Left ventricle myocardium inferior (tissue), 1 donor: Measurements from ENCODE around the gene RIPOR2. TPM values are rescaled to one million over a fixed set of nuclear protein-coding genes. Genes with fewer than 3 reads are reported as not detected.

Experiments used
- DNase-seq: peaks from one replicate; pipeline ENCODE4 v3.0.0-alpha.2; 2020
- H3K27ac ChIP-seq: fragments of 200-600 bp; replicated peaks from 2 replicates; pipeline ENCODE4 v1.8.0; 2021
- H3K27me3 ChIP-seq: fragments of 200-600 bp; 2 replicates; pipeline ENCODE4 v1.8.0; 2021; ENCODE audit warnings: low read depth
- H3K36me3 ChIP-seq: fragments of 200-600 bp; 2 replicates; pipeline ENCODE4 v1.8.0; 2021
- H3K4me1 ChIP-seq: fragments of 200-600 bp; 2 replicates; pipeline ENCODE4 v1.8.0; 2021
- H3K4me3 ChIP-seq: fragments of 200-600 bp; 2 replicates; pipeline ENCODE4 v1.8.0; 2021; ENCODE audit warnings: mild to moderate bottlenecking, moderate library complexity
- H3K9me3 ChIP-seq: fragments of 200-600 bp; replicated peaks from 2 replicates; pipeline ENCODE4 v1.8.0; 2021
- intact Hi-C: fragments of 100-400 bp; cut with micrococcal nuclease; formaldehyde crosslinking; loops from one replicate; pipeline ENCODE4 v1.11.0; 2022
- total RNA-seq: library from RNA; stranded (reverse); fragmentation: NEBNext Ultra II Directional; extraction: Animal tissue kit (Norgen Biotek cat#: 25700); gene quantifications from one replicate; pipeline ENCODE4 v1.2.1, GENCODE V29; 2021
- TF ChIP-seq, protein P1 (sequence below): fragments of 200-600 bp; IDR thresholded peaks from 2 replicates; pipeline ENCODE4 v1.8.0; 2021; ENCODE audit warnings: antibody characterized with exemption, mild to moderate bottlenecking, borderline replicate concordance
- donor health status: DM: no; HTN: yes; CAD: no; lungs with severe emphysema.

Gene RIPOR2
- total RNA-seq, 1 donor from 2014 or later = 3.1 TPM

DNA sequence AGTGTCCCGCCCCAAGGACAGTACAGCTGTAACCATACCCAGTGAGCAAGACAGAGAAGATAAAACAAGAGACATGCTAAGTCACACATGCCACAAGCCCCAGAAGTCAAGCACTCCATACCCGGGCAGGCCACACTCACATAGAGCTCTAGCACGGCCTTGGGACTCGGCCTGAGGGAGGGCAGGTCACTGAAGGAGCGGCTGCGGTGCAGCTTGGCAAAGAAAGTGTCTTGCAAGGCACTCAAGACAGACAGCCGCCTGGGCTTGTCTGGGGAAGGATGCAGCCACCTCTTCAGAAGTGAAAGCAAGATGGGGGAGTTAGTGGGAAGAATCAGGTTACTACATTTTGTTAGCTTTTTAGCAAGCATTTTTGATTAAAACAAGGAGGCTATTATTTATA, 88.4 kb downstream of the RIPOR2 start:
- Histone ChIP-seq H3K27me3 (no peaks in the 10 kb centered on the region), H3K4me1 (peaks cover 6% of the 10 kb centered on the region), H3K4me3 (no peak overlapping the region), H3K27ac (no peak overlapping the region), H3K9me3 (no peaks in the 10 kb centered on the region), H3K36me3 (peaks cover 24% of the 10 kb centered on the region)
- TF ChIP-seq, protein P1, sequence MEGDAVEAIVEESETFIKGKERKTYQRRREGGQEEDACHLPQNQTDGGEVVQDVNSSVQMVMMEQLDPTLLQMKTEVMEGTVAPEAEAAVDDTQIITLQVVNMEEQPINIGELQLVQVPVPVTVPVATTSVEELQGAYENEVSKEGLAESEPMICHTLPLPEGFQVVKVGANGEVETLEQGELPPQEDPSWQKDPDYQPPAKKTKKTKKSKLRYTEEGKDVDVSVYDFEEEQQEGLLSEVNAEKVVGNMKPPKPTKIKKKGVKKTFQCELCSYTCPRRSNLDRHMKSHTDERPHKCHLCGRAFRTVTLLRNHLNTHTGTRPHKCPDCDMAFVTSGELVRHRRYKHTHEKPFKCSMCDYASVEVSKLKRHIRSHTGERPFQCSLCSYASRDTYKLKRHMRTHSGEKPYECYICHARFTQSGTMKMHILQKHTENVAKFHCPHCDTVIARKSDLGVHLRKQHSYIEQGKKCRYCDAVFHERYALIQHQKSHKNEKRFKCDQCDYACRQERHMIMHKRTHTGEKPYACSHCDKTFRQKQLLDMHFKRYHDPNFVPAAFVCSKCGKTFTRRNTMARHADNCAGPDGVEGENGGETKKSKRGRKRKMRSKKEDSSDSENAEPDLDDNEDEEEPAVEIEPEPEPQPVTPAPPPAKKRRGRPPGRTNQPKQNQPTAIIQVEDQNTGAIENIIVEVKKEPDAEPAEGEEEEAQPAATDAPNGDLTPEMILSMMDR = no peak
- intact Hi-C loops = no loop called here
- no peak for DNase-seq

DNA sequence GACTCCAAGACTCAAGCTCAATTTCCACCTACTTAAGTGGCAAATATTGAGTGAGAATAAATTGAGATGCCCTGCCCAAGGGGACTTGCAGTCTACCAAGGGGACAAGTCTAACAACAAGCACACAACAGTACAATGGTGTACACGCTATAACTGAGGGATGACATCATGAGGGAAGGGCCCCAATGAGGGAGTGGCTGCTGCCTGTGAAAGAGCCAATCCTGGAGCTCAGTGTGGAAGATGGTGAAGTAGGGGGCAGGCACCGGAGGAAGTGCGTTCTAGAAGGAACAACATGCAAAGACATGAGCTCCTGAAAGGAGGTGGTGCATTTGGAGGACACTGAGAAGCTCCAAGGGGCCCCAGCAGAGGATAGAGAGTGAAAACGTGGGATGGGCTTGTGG, 90.2 kb downstream of the RIPOR2 start:
- TF ChIP-seq, protein P1 = no peak
- peaks cover 24% of the 10 kb centered on the region for H3K36me3 ChIP-seq

GRCh38 chr6:24844903-24845302, 90.9 kb downstream of the RIPOR2 start:
- Histone ChIP-seq H3K27ac (no peak overlapping the region), H3K27me3 (no peaks in the 10 kb centered on the region), H3K4me3 (no peak overlapping the region), H3K36me3 (peaks cover 18% of the 10 kb centered on the region), H3K9me3 (no peaks in the 10 kb centered on the region), H3K4me1 (peaks cover 6% of the 10 kb centered on the region)
- intact Hi-C loops = no loop called here
- DNase-seq = no peak
- TF ChIP-seq, protein P1 = no peak

More for the DNA sequence above, 90.2 kb downstream of the RIPOR2 start:
- H3K4me1 ChIP-seq = peaks cover 6% of the 10 kb centered on the region
- intact Hi-C loops = no loop called here
- DNase-seq = no peak
- no peaks in the 10 kb centered on the region for H3K27me3 ChIP-seq
- no peaks in the 10 kb centered on the region for H3K9me3 ChIP-seq
- H3K4me3 ChIP-seq = no peak overlapping the region
- no peak overlapping the region for H3K27ac ChIP-seq

GRCh38 chr6:24844061-24844460, 91.7 kb downstream of the RIPOR2 start:
- intact Hi-C loops = no loop called here
- Histone ChIP-seq H3K36me3 (peaks cover 10% of the 10 kb centered on the region), H3K4me3 (no peak overlapping the region), H3K9me3 (no peaks in the 10 kb centered on the region), H3K27ac (no peak overlapping the region), H3K4me1 (peaks cover 6% of the 10 kb centered on the region), H3K27me3 (no peaks in the 10 kb centered on the region)
- TF ChIP-seq, protein P1 = no peak
- DNase-seq = no peak

GRCh38 chr6:24840187-24840586, 95.6 kb downstream of the RIPOR2 start:
- no peaks in the 10 kb centered on the region for H3K9me3 ChIP-seq
- no peak overlapping the region for H3K27ac ChIP-seq
- intact Hi-C loops = no loop called here
- H3K36me3 ChIP-seq = no peaks in the 10 kb centered on the region
- no peak overlapping the region for H3K4me3 ChIP-seq
- DNase-seq = no peak
- H3K4me1 ChIP-seq = peaks cover 24% of the 10 kb centered on the region
- TF ChIP-seq, protein P1 = no peak
- H3K27me3 ChIP-seq = no peaks in the 10 kb centered on the region

DNA sequence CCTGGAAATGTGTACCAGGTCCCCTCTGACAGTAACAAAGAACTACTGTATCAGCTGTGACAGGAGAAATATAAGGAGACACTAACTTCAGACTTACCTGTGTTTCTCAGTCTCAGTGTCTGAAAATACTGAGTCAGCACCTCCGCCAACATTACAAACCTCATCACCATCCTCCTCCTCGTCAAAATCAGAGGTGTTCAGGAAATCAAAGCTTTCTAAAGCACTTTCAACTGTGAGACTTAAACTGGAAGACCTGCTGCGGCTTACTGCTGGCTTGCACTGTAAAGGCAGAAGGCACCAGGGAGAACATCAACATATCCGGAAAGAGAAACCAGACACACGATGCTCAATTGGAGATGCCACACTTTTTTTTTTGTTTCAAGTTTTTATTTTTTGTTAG, 96.8 kb downstream of the RIPOR2 start:
- no peak overlapping the region for H3K4me3 ChIP-seq
- H3K36me3 ChIP-seq = no peaks in the 10 kb centered on the region
- no peaks in the 10 kb centered on the region for H3K9me3 ChIP-seq
- H3K27ac ChIP-seq = no peak overlapping the region
- no peak for DNase-seq
- no peaks in the 10 kb centered on the region for H3K27me3 ChIP-seq
- intact Hi-C loops = no loop called here
- H3K4me1 ChIP-seq = peaks cover 23% of the 10 kb centered on the region
- TF ChIP-seq, protein P1 = no peak
